ENCODE results near the gene PPY.
A peak's percentile ranks its signal among the peaks of the same experiment; 100 is the strongest.
"Not testable (repeated sequence)": the region's sequence is repeated elsewhere in the genome, so short reads cannot be mapped to it uniquely, and the experiment has no call there.

PPY gene

GRCh38 chr17:43905985-43906852 lies 36.1 kb downstream of the PPY start:
- no peak for DNase-seq (ENCODE audit: low read depth, low spot score)

DNA sequence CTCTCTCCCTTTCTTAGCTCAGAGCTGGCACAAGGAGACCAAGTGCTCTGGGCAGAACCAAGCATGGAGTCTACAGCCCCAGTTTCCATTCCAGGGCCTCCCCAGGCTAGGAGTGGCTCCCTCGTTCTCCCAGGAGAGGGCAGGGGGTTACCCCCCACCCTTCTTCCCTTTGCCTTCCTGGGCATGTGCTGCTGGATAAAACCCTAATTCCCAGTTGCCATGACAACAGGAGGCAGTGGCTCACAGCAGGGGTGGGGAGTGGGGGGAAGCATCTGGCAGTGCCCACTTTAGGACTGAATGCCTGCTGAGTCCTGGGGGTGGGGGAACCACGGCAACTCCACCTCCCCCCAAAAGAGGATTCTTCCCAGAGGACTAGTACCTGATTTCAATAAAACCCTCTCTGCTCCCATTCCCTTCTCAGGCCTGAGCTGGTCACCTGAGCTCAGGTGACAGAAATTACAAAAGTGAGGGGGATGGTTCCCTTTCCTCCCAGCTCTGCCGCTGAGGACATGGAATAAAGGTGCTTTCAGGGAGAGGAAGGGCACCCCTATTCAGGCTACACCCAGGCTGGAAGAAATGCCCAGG lies 36.8 kb downstream of the PPY start:
- no peak for DNase-seq (ENCODE audit: low read depth, low spot score)

DNA sequence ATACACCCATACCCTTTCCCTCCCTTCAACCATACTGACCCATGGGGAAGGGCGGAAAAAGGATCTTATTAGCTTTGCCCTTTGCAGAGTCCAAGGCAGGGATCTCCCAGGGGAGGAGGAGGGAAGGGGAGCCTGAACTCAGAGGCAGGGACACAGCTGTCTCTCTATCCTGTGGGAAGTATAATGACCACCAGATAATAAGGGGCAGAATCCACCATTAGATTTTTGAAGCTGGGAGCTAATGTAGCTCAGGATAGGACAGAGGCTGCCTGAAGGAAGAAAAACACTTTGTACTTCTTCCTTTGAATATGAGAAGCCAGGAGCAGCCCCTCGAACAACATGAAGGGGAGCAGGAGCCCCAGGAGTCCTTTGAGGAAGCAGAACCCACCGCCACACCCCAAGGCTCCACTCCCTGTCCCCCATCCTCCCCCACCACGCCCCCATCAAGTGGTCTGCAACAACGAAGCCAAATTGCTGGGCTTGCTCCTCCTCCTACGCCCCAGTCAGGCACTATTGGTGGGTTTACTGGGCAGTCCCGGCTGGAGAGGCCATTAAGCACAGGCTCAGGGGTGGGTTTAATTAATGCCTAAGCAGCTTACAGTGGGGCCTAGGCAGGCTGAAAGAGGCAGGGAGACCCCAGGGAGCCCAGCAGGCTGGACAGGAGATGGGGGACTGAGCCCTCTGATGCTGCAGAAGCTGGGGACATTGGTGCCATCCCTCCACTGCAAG lies 40.3 kb downstream of the PPY start:
- DNase-seq (ENCODE audit: low read depth, low spot score): no peak

DNA sequence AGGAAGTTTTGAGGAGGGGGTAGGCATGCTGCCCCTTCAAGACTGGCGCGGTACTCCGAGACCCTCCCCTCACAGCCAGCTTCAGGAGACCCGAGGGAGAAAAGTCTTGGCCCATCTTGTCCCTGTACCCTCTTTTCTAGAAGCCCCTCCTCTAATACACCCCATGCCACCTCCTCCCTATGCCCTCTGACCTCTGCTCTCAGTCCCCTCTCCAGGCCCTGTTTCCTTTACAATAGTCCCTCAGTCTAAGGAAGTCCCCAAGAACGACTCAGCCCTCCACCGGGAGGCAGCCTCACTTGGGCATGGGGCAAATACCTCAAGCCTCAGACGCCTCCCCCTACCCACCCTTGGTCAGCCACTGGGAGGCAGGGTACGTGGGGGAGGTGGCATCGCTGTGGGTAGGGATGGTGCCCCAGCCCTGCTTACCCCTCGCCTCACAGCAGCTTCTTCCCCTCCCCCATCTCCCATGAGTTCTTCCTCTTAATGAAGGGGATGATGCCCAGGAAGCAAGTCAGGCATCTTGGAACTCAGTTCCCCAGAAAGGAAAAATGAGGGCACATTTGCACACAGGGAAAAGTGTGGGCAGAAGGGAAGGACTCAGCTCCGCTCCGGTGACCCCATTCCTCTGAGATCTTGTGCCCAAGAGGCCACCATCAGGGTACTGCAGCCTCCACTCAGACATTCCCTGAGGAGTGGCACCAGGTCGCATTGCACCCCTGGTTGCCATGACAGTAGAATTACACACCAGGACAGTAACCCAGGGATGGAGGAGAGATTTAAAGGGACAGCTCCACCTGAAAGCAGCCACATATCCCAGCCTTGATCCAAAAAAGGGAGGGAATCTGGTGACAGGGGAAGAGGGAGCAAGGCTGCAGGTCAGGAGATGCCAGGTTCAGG lies 41.2 kb downstream of the PPY start:
- no peak for DNase-seq (ENCODE audit: low read depth, low spot score)

DNA sequence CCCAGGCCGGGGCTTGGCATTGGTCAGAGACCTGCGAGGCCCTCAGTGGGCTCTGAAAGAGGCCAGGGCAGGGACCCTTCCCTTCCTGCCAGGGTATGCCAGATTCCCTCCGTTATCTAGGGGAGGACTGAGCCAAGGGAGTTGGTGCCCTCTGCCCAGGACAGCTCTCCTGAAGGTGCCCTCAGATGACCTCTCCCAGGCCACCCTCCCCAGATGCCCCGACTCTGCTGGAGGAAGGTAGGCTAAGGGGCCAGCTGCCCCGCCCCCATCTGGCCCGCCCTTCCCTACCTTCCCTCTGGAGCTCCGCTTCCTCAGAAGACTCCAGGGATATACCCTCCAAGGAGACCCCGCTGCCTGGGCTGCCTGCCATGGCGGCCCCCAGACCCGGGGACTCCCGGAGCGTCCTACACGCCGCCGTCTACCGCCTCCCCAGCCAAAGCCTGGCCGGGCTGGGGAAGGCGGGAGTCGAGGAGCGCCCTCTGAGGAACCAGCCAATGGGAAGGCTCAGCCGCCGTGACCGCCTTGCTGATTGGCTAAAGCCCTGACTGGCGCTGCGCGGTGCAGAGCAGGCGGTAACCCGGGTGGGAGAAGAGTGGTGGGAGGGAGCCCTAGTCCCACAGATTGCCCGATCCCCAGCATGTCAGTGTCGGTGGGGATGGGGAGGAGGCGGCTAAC lies 42.0 kb downstream of the PPY start:
- peak; percentile 65 for DNase-seq (ENCODE audit: low read depth, low spot score)

DNA sequence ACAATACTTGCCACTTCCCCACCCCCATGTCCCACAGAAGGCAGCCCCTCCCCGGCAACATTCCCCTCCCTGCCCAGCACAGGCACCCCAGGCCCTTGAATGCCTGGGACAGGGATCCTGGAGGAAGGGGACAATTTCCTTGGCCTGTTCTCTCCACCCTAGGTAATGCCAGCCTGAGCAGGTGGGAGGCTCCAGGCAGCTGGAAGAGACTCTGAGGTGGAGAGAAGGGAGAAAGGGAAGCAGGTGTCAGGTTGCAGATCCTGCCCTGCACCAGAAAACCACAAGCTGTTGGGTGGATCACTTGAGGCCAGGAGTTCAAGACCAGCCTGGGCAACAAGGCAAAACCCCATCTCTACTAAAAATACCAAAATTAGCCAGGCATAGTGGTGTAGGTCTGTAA lies 43.8 kb downstream of the PPY start:
- DNase-seq (ENCODE audit: low read depth, low spot score): no peak

GRCh38 chr17:43897831-43898230 lies 44.4 kb downstream of the PPY start:
- no peak for DNase-seq (ENCODE audit: low read depth, low spot score)

GRCh38 chr17:43894494-43894893 lies 47.8 kb downstream of the PPY start:
- DNase-seq (ENCODE audit: low read depth, low spot score): not testable (repeated sequence)

- no peak for DNase-seq (ENCODE audit: low read depth, low spot score)
These were observed 49.7 kb downstream of the PPY start for GRCh38 chr17:43892647-43892952.

DNA sequence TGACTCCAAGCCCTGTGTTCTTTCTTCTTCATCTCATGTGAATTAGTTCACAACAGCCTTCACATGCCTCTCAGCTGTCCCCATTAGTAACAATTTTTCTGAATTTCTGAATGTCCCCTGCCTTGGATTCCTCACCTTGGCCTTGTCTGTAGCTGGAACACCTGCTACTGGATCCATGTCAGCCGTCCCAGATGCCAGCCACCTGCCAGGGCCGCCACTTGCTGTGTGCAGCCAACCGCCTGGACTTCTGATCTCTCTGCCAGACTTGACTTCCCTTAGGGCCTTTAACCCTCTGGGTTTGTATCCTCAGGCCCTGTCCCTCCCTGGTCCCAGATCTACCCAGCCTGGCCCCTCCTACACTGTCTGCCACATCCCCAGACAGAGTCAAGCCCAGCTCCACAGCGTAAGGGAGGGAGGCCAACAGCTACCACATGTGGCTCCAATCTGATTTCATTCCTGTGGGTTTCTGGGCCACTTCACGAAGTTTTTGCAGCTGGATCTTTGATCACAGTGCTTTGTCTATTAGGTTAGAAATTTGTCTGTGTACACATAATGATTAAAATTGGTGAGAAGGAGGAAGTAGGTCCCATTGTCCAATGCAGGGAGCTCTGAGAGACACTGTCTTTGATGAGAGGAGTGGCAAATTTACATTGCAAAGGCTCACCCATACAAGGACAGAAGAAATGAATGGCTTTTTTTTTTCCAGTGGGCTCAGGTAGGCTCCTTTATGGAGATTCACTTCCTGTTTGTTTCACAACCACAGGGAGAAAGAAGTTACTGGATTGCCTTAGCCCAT lies 50.2 kb downstream of the PPY start:
- DNase-seq (ENCODE audit: low read depth, low spot score): no peak
